ENCODE measurements around the gene SH3YL1.

Gene SH3YL1

DNA sequence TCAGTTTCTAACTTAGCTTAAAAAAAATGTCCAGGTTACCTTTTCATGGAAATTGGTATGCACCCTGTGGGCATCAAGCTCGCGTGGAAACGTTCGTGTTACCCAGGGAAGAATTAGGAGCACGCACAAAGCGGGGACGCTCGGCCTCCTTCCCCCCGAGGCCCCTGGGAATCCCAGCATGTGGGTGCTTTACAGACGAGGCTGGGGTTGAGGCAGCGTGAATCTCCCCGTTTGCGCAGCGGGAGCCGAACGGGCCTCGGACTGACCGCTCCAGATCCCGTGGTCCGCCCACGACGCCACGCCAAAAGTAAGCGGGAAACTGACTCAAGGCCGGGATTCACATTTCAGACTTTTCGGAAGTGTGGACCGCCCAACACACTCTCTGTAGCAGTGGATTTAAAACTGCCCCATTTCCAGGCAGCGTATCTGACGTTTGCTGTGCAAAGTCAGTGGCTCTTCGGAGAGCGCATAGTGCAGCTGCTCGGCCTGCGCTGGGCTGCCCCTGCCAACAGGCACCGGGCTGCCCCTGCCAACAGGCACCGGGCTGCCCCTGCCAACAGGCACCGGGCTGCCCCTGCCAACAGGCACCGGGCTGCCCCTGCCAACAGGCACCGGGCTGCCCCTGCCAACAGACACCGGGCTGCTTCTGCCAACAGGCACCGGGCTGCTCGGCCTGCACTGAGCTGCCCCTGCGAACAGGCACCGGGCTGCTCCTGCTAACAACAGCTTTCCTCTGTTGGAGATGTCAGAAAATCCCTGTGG lies 49.7 kb downstream of the SH3YL1 start:
- peak; percentile 70 for DNase-seq (ENCODE audit: low spot score)

- DNase-seq (ENCODE audit: low spot score) = no peak
Observed at GRCh38 chr2:211486-212184, 52.2 kb downstream of the SH3YL1 start.

DNA sequence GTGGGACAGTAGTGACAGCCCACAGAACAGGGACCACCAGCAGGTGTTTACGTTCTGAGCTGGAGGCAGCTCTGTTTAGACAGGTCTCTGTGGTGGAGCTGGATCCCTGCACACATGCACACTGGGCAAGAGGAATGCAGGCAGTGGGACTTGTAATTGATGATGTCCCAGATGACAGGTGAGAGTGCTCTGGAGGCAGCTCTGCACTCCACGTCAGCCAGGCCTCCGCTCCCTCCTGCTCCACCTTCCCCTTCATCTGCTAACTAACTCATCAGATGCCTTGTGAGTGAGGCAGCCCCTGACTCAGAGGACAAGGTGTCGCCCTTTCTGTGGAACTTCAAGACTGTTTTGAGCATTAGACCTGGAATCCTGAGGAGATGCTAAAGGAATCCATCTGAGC lies 53.2 kb downstream of the SH3YL1 start:
- DNase-seq (ENCODE audit: low spot score) = no peak

- no peak for DNase-seq (ENCODE audit: low spot score)
Observed at GRCh38 chr2:209470-209869, 54.4 kb downstream of the SH3YL1 start.

- DNase-seq (ENCODE audit: low spot score) = no peak
Observed at GRCh38 chr2:208335-208734, 55.5 kb downstream of the SH3YL1 start.

DNA sequence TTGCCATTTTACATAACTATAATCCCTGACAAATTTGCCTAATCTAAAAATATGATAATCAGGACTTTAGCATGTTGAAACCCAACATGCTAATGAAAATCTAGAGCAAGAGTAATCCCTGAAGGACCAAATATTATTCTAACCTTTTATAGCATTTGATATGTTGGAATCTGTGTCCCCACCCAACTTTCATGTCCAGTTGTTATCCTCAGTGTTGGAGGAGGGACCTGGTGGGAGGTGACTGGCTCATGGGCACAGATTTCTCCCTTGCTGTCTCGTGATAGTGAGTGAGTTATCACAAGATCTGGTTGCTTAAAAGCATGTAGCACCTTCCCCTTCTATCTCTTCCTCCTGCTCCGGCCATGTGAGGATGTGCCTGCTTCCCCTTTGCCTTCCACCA lies 59.8 kb downstream of the SH3YL1 start:
- DNase-seq (ENCODE audit: low spot score) = no peak

DNA sequence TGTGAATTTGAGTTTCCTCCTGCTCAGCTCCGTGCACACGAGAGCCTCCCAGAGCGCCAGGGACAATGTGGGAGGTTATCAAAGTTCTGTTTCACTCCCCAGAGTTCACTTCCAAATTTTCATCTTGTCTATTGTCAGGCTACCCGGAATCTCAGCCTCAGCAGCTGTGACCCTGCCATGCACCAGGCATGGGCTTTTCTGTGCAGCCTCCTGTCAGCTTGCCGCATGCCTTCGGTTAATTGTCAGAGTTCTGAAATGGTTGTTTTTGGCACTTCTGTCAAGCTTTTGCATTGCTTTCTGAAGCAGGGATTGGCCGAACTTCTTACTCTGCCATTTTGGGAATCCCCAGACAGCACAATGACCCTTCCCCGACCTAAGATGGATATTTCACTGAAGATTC lies 60.4 kb downstream of the SH3YL1 start:
- no peak for DNase-seq (ENCODE audit: low spot score)

GRCh38 chr2:202945-203344 lies 60.9 kb downstream of the SH3YL1 start:
- no peak for DNase-seq (ENCODE audit: low spot score)

- no peak for DNase-seq (ENCODE audit: low spot score)
Observed at GRCh38 chr2:201648-202433, 62.0 kb downstream of the SH3YL1 start.

DNA sequence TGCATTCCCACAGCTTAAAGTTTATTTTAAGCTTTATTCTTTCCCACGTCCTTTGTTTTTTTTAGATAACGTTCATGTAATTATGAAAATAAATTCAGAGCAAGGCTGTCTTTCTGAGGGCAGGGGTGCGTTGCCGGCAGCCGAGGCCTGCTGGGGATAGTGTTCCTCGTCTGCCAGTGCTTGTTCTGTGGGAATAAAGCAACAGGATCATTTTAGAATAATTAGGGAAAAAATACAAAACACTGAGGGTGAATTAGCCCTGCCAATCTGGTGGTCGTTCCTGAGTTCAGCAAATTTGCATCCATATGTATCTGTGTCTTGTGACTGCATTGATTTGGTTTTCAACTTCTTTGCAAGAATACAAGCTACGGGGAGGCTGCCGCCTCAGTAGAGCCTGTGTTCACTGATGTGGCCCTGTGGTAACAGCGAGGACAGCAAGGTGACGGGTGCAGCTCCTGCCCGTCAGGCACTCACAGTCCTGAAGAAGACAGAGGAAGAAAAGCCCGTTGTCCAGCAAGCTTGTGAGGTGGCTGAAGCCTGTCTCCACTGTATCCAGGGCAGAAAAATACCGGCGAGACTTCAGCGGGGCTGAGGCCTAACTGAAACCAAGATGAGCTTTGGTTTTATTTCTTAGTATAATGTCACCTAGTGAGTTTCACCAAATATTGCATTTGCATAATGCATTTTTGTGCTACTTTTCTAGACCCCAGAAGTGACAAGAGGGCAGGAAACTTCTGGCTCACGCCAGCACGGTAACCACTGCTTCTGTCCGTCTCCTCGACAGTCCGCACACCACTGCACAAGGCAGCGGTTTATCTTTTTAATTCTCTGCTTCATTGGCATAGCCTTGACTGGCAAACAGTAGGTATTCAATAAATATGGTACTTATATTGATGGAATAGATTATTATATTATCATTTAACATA lies 64.5 kb downstream of the SH3YL1 start:
- DNase-seq (ENCODE audit: low spot score) = no peak

GRCh38 chr2:196406-196805 lies 67.4 kb downstream of the SH3YL1 start:
- no peak for DNase-seq (ENCODE audit: low spot score)

DNA sequence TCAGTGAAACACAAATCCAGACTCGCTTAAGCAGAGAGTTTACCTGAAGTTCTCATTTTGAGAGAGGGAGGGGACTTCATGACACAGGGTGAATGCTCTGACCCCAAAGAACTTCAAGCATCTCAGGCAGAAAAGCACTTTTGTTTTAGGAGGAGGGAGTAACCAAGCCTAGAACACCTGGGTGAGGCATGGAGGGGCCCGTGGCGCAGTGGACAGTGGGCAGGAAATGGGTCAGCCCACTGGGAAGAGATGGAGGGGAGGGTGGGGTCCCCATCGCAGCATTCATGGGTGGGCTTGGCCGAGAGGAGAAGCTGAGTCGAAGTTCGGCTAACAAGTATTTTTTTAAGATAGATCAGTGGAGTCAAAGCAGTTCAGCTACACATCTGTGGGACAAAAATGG lies 67.9 kb downstream of the SH3YL1 start:
- no peak for DNase-seq (ENCODE audit: low spot score)

- DNase-seq (ENCODE audit: low spot score) = no peak
Observed at GRCh38 chr2:193141-193671, 70.6 kb downstream of the SH3YL1 start.

DNA sequence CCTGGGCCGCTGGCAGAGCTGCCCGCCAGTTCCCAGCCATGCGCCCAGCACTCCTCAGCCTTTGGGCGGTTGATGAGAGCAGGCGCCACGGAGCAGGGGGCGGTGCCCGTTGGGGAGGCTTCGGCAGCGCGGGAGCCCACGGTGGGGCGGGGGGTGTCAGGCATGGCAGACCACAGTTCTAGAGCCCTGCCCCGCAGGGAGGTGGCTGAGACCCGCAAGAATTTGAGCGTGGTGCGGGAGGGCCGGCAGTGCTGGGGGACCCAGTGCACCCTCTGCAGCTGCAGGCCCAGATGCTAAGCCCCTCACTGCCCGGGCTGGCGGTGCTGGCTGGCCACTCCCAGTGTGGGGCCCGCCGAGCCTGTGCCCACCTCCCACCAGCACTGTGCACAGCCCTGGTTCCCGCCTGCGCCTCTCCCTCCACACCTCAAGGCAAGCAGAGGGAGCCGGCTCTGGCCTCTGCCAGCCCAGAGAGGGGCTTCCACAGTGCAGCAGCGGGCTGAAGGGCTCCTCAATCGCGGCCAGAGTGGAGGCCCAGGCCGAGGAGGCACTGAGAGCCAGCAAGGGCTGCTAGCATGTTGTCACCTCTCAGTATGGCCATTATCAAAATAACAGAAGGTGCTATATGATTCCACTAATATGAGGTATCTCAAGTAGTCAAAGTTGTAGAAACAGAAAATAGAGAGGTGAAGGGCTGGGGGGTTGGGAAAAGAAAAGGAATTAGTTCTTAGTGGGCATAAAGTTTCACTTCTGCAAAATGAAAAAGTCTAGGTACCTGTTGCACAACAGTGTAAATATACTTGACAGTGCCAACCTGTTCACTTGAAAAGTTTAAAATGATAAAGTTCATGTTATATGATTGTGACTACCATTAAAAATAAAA lies 72.3 kb downstream of the SH3YL1 start:
- DNase-seq (ENCODE audit: low spot score) = no peak

GRCh38 chr2:187825-188224 lies 76.0 kb downstream of the SH3YL1 start:
- DNase-seq (ENCODE audit: low spot score) = no peak

DNA sequence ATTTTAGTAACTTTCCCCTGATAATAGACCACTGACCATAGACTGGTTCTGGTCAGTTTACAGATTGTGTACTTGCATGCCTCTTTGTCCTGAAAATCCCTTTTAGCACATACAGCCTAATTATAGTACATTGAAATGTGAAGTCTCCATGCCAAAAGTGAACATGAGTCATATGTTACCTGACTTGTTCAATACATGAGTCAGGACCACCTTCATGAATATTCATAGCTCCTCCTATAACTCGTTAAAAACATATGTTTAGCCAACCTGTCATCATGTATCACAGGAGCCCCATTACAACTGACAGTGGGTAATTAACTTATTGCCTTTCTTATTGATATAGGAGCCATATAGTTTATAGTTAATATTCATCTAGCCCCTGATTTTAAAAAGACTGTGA lies 78.6 kb downstream of the SH3YL1 start:
- no peak for DNase-seq (ENCODE audit: low spot score)

- DNase-seq (ENCODE audit: low spot score) = no peak
Observed at GRCh38 chr2:184695-185094, 79.1 kb downstream of the SH3YL1 start.

GRCh38 chr2:182509-183122 lies 81.2 kb downstream of the SH3YL1 start:
- no peak for DNase-seq (ENCODE audit: low spot score)

DNA sequence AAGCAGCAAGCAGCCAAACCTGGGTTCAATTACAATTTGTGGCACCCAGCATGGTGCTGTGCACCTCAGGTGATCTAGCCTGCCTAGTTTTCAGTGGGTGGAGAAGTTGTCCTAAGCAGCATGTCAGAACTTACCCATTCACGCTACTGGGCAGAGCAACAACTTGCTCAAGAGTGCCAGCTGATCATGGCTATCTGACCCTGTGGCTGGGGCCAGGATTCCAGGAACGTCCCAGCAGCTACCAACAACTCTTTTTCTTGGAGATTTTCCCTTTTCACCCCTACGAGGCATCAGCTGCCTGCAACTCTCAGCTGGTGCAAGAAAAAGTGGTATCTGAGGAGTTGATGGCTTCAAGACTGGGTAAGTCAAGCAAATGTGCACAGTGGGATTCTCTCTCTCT lies 83.5 kb downstream of the SH3YL1 start:
- no peak for DNase-seq (ENCODE audit: low spot score)

DNA sequence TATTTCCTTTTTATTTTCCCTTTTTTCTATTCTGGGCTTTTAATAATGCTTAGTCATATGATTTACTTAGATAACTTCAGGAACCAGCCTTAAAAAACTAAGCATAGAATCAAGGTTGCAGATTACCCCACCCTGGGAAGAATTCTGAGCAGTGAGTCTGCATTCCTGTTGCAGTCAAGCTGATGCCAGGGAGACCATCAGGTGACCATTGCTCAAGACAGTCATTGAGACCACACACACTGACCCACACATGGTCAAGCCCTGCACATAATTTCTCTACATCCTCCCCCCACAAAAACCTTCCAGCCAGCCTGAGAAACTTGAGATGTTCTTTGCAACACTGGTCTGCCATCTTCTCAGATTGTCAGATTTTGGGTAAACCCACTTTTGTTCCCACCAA lies 83.9 kb downstream of the SH3YL1 start:
- DNase-seq (ENCODE audit: low spot score) = no peak
